SK-N-MC (cell line): ENCODE measurements around the gene MPHOSPH8.

Source experiments
- EZH2 ChIP-seq: fragments of 200-600 bp; sonication (generic); IDR thresholded peaks from one replicate; pipeline ENCODE4 v1.6.1; 2017; ENCODE audit warnings: antibody characterized with exemption
- FOXP2 ChIP-seq: optimal IDR thresholded peaks from 2 replicates; pipeline ENCODE3; 2011; ENCODE audit warnings: mild to moderate bottlenecking, moderate library complexity; ENCODE audit not compliant: insufficient read depth; ENCODE audit errors: extremely low read length, control extremely low read depth
- POLR2AphosphoS5 ChIP-seq: IDR thresholded peaks from 2 replicates; pipeline ENCODE4 v1.6.1; 2012; ENCODE audit warnings: mild to moderate bottlenecking, low read depth, low read length, borderline replicate concordance

DNA sequence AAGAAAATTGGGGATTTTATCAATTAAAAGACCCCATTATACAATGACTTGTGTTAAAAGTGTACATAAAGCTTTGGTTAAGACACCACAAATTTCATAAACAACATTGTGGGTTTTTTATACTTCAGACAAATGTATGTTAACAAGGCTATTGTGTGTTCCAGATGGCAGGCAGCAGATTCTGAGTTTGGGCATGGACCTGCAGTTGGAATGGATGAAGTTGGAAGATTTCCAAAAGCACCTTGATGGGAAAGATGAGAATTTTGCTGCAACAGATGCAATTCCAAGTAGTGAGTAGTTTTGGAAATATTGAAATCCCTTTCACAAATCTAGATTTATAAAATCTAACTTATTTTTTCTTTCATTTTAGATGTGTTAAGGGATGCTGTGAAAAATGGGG, 25.4 kb downstream of the MPHOSPH8 start:
- TF ChIP-seq EZH2 (no peak), POLR2AphosphoS5 (no peak), FOXP2 (no peak)
